ENCODE data around the gene IFNAR2. TPM values are rescaled to one million over a fixed set of nuclear protein-coding genes. Genes with fewer than 3 reads are reported as not detected.

The IFNAR2 gene
- total RNA-seq, 1 experiment from 2014 or later: 2.1 TPM

- peak overlapping the region; percentile 95 for H3K4me2 ChIP-seq (ENCODE audit: low read length)
- ATAC-seq (peak; percentile 38), DNase-seq (peak; percentile 63)
- TSS peak; percentile 28 for BruUV-seq (replicated peaks)
- H3K27me3 ChIP-seq (ENCODE audit: low read length): no peaks in the 10 kb centered on the region
- H3F3A ChIP-seq (ENCODE audit: low read length, unreplicated experiment): no peaks in the 10 kb centered on the region
- peak overlapping the region; percentile 87 for H3K9ac ChIP-seq (ENCODE audit: low read length)
- peak overlapping the region; percentile 12 for H3K27ac ChIP-seq (ENCODE audit: low read length)
- no peaks in the 10 kb centered on the region for H3K9me3 ChIP-seq (ENCODE audit: low read length)
- no peak for TF ChIP-seq EZH2 (IDR thresholded peaks at IDR 0.05; ENCODE audit: low read length, unreplicated experiment)
- TF ChIP-seq CTCF (conservative IDR thresholded peaks at IDR 0.05; ENCODE audit: low read depth, low read length): peak; percentile 21; the same call in 1 of the 2 replicates
- peaks cover 21% of the 10 kb centered on the region for H3K79me2 ChIP-seq (ENCODE audit: low read length)
- H3K36me3 ChIP-seq (ENCODE audit: low read depth, low read length): no peaks in the 10 kb centered on the region
- peaks cover 20% of the 10 kb centered on the region for H3K4me1 ChIP-seq (ENCODE audit: insufficient read depth, low read length)
- no peaks in the 10 kb centered on the region for H3K9me2 ChIP-seq (replicated peaks; ENCODE audit: low read length)
- ChIA-PET CTCF (no interaction called here), POLR2A (ENCODE audit: unreplicated experiment) (interaction anchor here (0.5 to 0.7 kb wide), 3 partner anchors 10 to 597 kb away, joined by 3 to 8 read pairs (median 4); no protein-coding TSS in a partner anchor)
- intact Hi-C loops (cut with micrococcal nuclease): no loop called here
- peak overlapping the region; percentile 88 for H3K4me3 ChIP-seq (ENCODE audit: low read length)
- 0 out of 2 replicates have a peak, but pooled peaks cover 10% of the 10 kb centered on the region for H4K20me1 ChIP-seq (ENCODE audit: low read length)
- H2AFZ ChIP-seq (ENCODE audit: low read length): peak overlapping the region; percentile 88
Measured at GRCh38 chr21:33230545-33231324, 997 bp downstream of the IFNAR2 start.

GRCh38 chr21:33231526-33231925, 1.8 kb downstream of the IFNAR2 start:
- Histone ChIP-seq H3K27ac (ENCODE audit: low read length) (no peak overlapping the region), H3K27me3 (ENCODE audit: low read length) (no peaks in the 10 kb centered on the region), H4K20me1 (ENCODE audit: low read length) (0 out of 2 replicates have a peak, but pooled peaks cover 10% of the 10 kb centered on the region), H2AFZ (ENCODE audit: low read length) (no peak overlapping the region), H3K36me3 (ENCODE audit: low read depth, low read length) (no peaks in the 10 kb centered on the region), H3K9ac (ENCODE audit: low read length) (no peak overlapping the region; the same call in 1 of the 2 replicates), H3K4me1 (ENCODE audit: insufficient read depth, low read length) (peaks cover 20% of the 10 kb centered on the region), H3K4me2 (ENCODE audit: low read length) (peak overlapping the region; percentile 95), H3K4me3 (ENCODE audit: low read length) (peak overlapping the region; percentile 88; the same call in 1 of the 2 replicates), H3F3A (ENCODE audit: low read length, unreplicated experiment) (no peaks in the 10 kb centered on the region), H3K79me2 (ENCODE audit: low read length) (peaks cover 21% of the 10 kb centered on the region), H3K9me2 (replicated peaks; ENCODE audit: low read length) (no peaks in the 10 kb centered on the region), H3K9me3 (ENCODE audit: low read length) (no peaks in the 10 kb centered on the region)
- intact Hi-C loops (cut with micrococcal nuclease): no loop called here
- BruUV-seq (replicated peaks): no TSS peak
- TF ChIP-seq EZH2 (IDR thresholded peaks at IDR 0.05; ENCODE audit: low read length, unreplicated experiment): no peak
- POLR2A ChIA-PET (ENCODE audit: unreplicated experiment): interaction anchor here (0.5 to 0.7 kb wide), 2 partner anchors 335 to 596 kb away, joined by 3 to 8 read pairs; no protein-coding TSS in a partner anchor
- ATAC-seq (no peak), DNase-seq (no peak)
- CTCF ChIA-PET: no interaction called here

GRCh38 chr21:33232291-33233034, 2.7 kb downstream of the IFNAR2 start:
- no peaks in the 10 kb centered on the region for H3F3A ChIP-seq (ENCODE audit: low read length, unreplicated experiment)
- TF ChIP-seq CTCF (conservative IDR thresholded peaks at IDR 0.05; ENCODE audit: low read depth, low read length) (no peak), EZH2phosphoT487 (IDR thresholded peaks at IDR 0.05; ENCODE audit: borderline replicate concordance, low read length) (no peak), EZH2 (IDR thresholded peaks at IDR 0.05; ENCODE audit: low read length, unreplicated experiment) (no peak)
- H3K4me3 ChIP-seq (ENCODE audit: low read length): no peak overlapping the region
- intact Hi-C loops (cut with micrococcal nuclease): no loop called here
- no peaks in the 10 kb centered on the region for H3K36me3 ChIP-seq (ENCODE audit: low read depth, low read length)
- ATAC-seq (no peak), DNase-seq (no peak)
- CTCF ChIA-PET: no interaction called here
- H3K27me3 ChIP-seq (ENCODE audit: low read length): no peaks in the 10 kb centered on the region
- H3K27ac ChIP-seq (ENCODE audit: low read length): no peak overlapping the region
- H3K79me2 ChIP-seq (ENCODE audit: low read length): peaks cover 21% of the 10 kb centered on the region
- H3K4me2 ChIP-seq (ENCODE audit: low read length): 0 out of 2 replicates have a peak overlapping the region, but pooled peaks have one; percentile 95
- H3K9me3 ChIP-seq (ENCODE audit: low read length): no peaks in the 10 kb centered on the region
- no peak overlapping the region for H2AFZ ChIP-seq (ENCODE audit: low read length)
- POLR2A ChIA-PET (ENCODE audit: unreplicated experiment): no interaction called here
- H4K20me1 ChIP-seq (ENCODE audit: low read length): 0 out of 2 replicates have a peak, but pooled peaks cover 10% of the 10 kb centered on the region
- H3K9me2 ChIP-seq (replicated peaks; ENCODE audit: low read length): no peaks in the 10 kb centered on the region
- no TSS peak for BruUV-seq (replicated peaks)
- H3K4me1 ChIP-seq (ENCODE audit: insufficient read depth, low read length): peaks cover 17% of the 10 kb centered on the region
- H3K9ac ChIP-seq (ENCODE audit: low read length): no peak overlapping the region
